Measurements from ENCODE around the gene SHANK2.

The SHANK2 gene

DNA sequence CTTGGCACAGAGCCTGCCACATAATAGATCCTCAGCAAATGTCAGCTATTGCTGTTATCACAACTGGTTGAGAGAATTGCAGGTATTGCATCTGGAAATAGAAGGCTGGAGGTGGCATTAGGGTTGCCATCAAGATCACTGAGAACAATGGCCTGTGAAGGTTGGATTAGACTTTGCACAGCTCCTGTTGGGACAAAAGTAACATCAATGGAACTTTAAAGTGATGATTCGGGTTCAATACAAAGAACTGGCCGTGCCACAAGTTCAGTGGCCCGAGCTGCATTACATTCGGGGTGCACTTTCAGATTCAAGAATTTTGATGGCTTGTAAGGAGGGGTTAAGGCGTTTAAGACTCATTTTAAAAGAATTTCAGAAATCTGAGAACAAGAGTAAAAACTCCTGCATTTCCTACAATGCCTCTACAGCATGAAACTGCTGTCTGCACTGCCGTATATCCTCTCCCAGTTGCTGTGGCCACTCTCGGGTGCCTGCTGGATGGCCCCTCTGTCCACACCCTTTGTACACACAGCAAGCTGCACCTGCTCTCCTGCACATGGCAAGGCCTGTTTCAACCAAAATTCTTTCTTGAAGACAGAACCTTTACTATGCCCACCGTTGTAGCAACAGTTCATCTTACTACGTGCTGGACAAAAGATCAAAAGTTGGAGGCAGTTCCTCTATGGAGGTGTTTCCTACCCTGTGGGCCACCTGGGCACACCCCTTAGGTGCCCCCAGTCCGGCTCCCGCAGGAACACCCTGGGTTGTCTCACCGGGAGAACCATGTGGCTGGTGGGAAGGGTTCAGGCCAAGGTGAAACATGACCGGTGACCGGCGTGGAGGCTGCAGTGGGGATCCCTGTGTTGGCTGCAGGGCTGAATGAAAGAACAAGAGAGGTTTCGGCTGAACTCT is 17.5 kb upstream of the SHANK2 start:
- DNase-seq (ENCODE audit: low read depth in 2 of 2) = no peak

DNA sequence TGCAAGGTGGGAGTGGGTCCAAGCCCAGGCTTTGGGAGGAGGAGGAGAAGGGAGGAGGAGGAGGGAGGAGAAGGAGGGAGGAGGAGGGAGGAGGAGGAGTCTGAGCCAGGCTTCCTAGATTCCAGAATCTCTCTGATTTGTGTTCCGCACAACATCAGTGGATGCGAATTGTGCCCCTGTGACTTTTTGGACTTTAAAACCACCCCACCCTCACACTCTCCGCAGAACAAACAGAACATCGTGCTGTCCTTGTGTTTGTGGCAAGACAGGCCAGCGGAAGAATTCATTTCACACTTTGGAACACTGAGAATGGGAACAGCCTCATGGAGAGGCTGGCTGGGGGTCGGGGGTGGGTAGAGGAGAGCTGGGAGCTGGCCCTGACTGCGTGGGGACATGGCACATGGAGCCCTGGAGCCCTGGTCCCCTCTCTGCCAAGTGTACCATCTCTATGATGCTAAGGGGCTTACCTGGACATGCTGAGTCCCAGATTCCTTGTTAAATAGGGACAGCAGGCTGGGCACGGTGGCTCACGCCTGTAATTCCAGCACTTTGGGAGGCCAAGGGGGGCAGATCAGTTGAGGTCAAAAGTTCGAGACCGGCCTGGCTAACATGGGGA is 16.4 kb upstream of the SHANK2 start:
- no peak for DNase-seq (ENCODE audit: low read depth in 2 of 2)

DNA sequence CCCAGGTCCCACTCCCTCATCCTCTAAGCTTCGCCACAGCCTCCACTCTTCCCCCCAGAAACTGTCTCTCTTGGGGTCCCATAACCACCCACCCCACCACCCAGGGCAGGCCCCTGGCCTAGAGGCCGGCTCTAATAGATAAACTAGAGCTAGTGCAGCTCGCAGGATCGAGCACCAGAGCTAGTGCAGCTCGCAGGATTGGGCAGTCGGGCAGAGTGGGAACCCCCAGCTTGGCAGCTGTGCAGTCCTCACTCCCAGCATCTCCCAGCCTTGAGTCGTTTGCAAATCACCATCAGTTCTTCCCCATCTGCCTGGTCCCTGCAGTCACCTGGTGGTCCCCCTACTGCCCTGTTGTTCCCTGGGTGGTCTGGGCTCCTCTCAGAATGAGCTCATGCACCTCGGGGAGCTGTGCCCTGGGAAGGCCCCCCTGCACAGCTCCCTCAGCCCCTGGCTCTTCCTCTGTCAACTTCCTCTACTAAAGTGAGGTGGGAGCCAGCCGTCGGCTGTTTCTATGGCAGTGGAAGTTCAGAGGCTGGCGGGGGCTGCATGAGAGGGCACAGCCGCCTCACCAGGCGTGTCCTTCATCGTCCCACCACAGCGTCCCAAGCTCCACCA is 15.5 kb upstream of the SHANK2 start:
- DNase-seq (ENCODE audit: low read depth in 2 of 2) = no peak

- DNase-seq (ENCODE audit: low read depth in 2 of 2) = no peak
These were observed 13.9 kb upstream of the SHANK2 start for GRCh38 chr11:71266114-71266833.

DNA sequence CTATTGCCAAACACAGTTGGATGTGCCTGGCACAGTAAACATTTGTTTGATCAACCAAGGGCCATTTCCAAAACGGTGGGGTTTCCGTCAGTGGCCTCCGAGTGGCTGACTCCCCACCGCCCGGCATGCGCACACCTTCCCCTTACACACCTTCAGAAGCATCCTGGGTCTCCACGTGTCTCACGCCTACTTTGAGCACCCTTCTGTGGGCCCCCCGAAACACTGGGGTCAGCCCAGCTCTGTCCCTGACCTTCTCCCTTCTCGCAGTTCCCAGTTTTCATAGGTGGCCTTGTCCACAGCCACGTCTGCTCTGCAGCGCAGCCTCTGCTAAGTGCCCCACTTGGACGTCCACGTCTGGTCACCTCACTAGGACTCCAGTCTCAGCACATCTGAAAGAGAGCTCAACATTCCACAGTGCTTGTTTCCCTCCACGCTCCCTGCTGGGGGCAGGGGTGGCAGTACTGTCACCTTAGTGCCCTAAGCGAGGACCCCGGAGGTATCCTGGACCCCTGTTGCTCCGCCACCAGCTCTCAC is 13.2 kb upstream of the SHANK2 start:
- DNase-seq (ENCODE audit: low read depth in 2 of 2) = no peak

DNA sequence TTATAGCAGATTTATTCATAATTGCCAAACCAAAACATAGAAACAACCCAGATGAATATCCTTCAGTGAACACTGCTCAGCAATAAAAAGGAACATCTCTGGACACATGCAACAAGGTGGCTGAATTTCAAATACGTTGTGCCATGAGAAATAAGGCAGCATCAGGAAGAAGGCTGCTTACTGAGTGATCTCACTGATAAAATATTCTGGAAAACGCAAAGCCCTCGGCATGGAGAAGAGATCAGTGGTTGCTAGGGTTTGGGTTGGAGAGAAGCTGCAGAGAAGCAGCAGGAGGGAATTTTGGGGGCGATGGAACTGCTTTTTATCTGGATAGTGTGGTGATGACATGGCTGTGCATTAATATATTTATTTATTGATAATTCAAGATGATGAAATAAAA is 11.0 kb upstream of the SHANK2 start:
- no peak for DNase-seq (ENCODE audit: low read depth in 2 of 2)

GRCh38 chr11:71255800-71256479 is 3.6 kb upstream of the SHANK2 start:
- DNase-seq (ENCODE audit: low read depth in 2 of 2) = no peak

GRCh38 chr11:71255323-71255722 is 2.9 kb upstream of the SHANK2 start:
- DNase-seq (ENCODE audit: low read depth in 2 of 2) = no peak

GRCh38 chr11:71253794-71254193 is 1.4 kb upstream of the SHANK2 start:
- DNase-seq (ENCODE audit: low read depth in 2 of 2) = no peak

GRCh38 chr11:71252770-71253730 is 673 bp upstream of the SHANK2 start:
- no peak for DNase-seq (ENCODE audit: low read depth in 2 of 2)

DNA sequence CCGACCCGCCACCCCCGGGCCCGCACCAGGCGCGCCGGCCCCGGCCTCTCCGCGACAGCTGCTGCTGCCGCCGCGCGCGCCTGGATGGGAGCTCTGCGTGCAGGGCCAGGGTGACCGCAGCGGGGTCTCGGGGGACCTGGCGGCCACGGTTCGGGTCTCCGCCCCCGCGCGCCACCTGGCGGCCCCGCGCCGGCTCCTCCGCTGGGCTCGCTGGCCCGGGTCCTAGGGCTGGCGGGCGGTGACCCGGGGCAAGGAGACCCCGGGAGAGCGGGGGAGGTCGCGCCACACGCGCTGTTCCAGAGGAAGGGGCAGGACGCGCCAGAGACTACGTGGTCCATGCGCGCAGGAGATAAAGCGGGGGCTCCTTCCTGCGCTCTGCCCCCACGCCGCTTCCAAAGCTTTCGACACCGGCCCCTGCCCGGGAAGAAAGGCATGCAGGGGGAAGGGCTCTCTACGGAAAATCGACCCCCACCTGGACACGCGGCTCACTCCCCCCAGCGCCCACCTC is 562 bp downstream of the SHANK2 start:
- no peak for DNase-seq (ENCODE audit: low read depth in 2 of 2)

DNA sequence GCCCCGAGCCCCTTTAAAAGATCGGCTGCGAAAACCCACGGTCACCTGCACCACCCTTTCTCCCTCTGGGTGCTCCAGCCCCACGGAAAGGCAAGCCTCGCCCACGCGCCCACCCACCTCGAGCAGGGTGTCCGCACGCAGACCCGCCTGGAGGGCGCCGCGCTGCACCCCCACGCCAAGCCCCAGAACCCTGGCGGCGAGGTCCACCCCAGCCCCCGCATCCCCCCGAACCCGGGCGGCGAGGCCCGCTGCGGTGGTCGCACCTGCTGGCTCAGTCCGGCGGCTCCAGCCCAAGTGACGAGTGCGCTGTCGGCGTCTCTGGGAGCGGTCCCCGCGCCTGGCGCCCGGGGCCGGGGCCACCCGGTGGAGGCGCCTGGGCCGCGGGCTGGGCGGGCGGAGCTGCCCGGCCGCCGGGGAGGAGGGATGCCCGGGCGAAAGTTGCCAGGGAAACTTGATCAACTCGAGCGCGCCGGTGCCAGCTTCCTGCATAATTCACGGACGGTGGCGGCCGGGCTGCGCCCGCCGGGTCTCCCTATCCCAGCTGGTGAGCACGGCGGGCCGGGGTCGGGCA is 1.1 kb downstream of the SHANK2 start:
- DNase-seq (ENCODE audit: low read depth in 2 of 2) = no peak

DNA sequence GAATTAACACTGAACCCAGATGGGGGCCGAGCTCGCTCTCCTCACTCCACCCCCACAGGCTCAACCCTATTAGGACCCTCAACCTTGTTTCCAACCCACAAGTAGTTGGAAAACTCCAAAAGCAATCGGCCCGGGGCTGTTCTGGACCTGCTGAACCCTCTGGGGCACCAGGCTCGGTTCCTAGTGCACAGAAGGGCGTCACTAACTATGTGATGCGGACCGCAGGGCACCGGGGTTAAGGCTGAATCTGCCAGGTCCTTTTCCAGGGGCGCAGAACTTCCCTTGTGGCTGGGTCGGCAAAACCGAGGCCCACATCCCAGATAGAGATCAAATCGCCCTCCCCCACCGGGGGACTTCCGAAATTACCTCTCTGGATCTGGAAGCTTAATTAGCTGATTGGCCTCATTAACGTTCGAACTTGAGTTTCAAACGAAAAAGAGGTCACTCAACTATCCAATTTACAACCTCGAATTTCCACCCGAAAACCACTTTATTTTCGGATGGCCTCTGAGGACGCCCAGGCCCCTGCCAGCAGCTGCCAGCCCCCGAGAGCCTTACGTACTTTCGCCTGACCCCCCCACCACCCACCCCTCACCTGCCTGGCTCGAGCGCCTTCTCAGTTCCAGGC is 1.7 kb downstream of the SHANK2 start:
- no peak for DNase-seq (ENCODE audit: low read depth in 2 of 2)

DNA sequence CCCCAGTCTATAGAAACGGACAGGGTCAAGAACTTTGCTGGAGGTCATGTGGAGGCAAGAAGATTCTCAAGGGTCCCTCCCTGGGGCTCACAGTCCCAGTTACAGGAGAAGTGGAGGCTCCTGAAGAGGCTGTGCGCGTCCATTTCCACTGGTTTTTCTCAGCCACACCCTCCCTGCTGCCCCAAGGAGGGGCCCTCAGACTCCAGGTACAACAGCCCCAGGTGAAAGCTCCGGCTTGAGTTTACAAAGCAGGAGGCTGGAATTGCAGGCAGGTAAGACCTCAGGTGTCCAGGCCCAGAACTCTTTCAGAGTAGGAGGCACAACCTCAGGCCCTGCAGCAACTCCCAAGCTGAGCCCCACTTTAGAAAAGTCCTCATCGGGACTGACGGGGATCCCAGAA is 3.1 kb downstream of the SHANK2 start:
- no peak for DNase-seq (ENCODE audit: low read depth in 2 of 2)

DNA sequence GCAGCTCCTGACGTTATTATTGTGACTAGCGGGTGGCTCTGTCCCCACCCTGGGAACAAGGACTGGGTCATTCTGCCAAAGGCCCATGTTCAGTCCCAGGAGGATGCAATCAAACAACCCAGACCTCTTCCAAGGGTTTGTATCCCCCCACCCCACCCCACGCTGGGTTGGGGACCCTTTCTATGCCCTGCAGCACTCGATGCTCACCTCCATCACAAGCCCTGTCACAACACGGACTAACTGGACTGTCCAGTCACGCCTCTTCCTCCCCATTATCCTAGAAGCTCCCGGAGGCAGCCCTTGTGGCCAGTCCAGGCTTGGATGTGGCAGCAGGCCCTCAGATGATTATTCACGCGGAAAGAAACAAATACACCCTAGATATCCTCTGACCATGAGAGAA is 3.7 kb downstream of the SHANK2 start:
- no peak for DNase-seq (ENCODE audit: low read depth in 2 of 2)

DNA sequence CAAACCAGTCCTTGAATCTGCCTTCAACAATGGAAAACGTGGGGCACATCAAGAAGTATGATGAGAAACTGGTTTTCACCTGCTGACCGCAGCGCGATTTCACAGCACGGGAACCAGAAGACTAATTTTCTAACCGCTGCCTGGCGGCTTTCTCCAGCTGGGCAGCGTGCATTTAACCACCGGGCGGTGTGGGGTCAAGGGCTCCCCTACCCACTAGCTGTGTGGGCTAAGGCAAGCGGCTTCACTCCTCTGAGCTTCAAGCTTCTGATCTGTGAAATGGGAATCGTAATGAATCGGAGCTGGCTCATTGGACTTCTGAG is 4.2 kb downstream of the SHANK2 start:
- no peak for DNase-seq (ENCODE audit: low read depth in 2 of 2)

DNA sequence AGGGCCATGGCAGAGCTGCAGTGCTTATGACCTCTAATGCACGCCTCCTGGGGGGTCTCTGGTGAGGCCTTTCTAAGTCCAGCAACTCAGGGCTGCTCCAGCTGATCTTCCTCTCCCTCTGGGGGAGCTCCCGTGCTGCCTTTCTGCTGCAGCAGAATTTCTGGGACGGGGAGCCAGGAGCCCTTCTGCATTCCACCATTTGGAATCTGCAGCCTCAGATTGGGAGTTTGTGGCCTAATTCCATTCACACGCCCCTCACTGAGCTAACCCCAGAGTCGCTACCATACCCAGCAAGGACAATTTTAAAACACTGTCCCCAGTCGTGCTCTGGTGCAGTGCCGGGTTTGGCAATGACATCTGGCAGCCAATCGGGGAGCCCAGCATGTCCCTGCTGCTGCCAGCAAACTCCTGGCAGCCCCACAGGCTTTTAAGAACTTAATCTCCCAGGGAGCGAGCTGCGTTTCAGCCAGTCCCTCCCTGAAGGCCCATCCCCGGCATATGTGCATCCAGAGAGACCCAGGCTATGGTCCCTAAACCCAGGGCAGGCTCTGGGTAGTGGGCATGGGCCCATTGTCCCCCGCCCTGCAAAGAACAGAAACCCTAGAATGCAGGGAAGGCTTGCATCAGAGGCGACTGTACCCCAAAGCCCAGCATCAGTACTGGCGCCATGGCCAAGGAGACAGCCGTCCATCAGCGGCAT is 4.7 kb downstream of the SHANK2 start:
- no peak for DNase-seq (ENCODE audit: low read depth in 2 of 2)

GRCh38 chr11:71246559-71246958 is 5.8 kb downstream of the SHANK2 start:
- no peak for DNase-seq (ENCODE audit: low read depth in 2 of 2)

All from stimulated activated CD8-positive, alpha-beta memory T cell treated with anti-CD3 and anti-CD28 coated beads, Interleukin-7, amount 100 ng/mL, for 1 hour (primary cell).